GM12801 (cell line): ENCODE results near the gene TLDC2.

Experiments used
- CTCF ChIP-seq: IDR thresholded peaks from one replicate; pipeline ENCODE4 v1.5.1; 2011; ENCODE audit warnings: control low read depth; ENCODE audit not compliant: insufficient read length; ENCODE audit errors: extremely low read depth

TLDC2 gene

GRCh38 chr20:36919715-36920333 lies 43.9 kb downstream of the TLDC2 start:
- peak; percentile 50 for TF ChIP-seq CTCF

- no peak for TF ChIP-seq CTCF
Observed at GRCh38 chr20:36920334-36920730, 44.4 kb downstream of the TLDC2 start.

GRCh38 chr20:36924167-36925045 lies 48.5 kb downstream of the TLDC2 start:
- no peak for TF ChIP-seq CTCF

- TF ChIP-seq CTCF = no peak
Observed at GRCh38 chr20:36925234-36925633, 49.3 kb downstream of the TLDC2 start.

GRCh38 chr20:36926653-36927200 lies 50.8 kb downstream of the TLDC2 start:
- TF ChIP-seq CTCF = no peak

GRCh38 chr20:36927704-36928103 lies 51.8 kb downstream of the TLDC2 start:
- TF ChIP-seq CTCF = no peak

- TF ChIP-seq CTCF = no peak
Observed at GRCh38 chr20:36929290-36929689, 53.4 kb downstream of the TLDC2 start.
